Adrenal gland (tissue), 12 donors: ENCODE measurements around the gene MSRB3. TPM values are rescaled to one million over a fixed set of nuclear protein-coding genes. Genes with fewer than 3 reads are reported as not detected.

ENCODE experiments used
- DNase-seq, 7 donors: peaks; one replicate each; pipeline ENCODE4 v3.0.0-alpha.2; 2019 to 2020
- H3K27ac ChIP-seq, 5 donors: fragments of 200-600 bp; sonication (generic) in 4 of 5; 1 replicate in 3 of 5; 2 replicates in 2 of 5; pipeline versions ENCODE4 v1.5.1 to v1.8.0; 2016 to 2020; ENCODE audit warnings: mild to moderate bottlenecking in 1 of 5
- H3K27me3 ChIP-seq: fragments of 200-600 bp; 2 replicates; pipeline ENCODE4 v1.8.0; 2021
- H3K36me3 ChIP-seq, 2 donors: fragments of 200-600 bp; replicated peaks in 1 of 2; 1 replicate in 1 of 2; 2 replicates in 1 of 2; pipeline versions ENCODE4 v1.5.1 to v1.8.0; 2018 to 2022
- H3K4me1 ChIP-seq, 2 donors: fragments of 200-600 bp; replicated peaks in 1 of 2; 1 replicate in 1 of 2; 2 replicates in 1 of 2; pipeline versions ENCODE4 v1.5.1 to v1.8.0; 2018 to 2021
- H3K4me3 ChIP-seq, 4 donors: fragments of 200-600 bp; sonication (generic) in 3 of 4; one replicate each; pipeline ENCODE4 v1.5.1; 2016 to 2018
- H3K9me3 ChIP-seq, 3 donors: fragments of 200-600 bp; sonication (generic) in 1 of 3; replicated peaks in 1 of 3; 1 replicate in 2 of 3; 2 replicates in 1 of 3; pipeline versions ENCODE4 v1.5.1 to v1.8.0; 2016 to 2021
- POLR2A ChIP-seq, 2 donors: fragments of 450-650 bp; IDR thresholded peaks; one replicate each; pipeline ENCODE4 v1.6.1; 2017; ENCODE audit warnings: antibody characterized with exemption in 2 of 2, mild to moderate bottlenecking in 2 of 2, moderate library complexity in 1 of 2
- WGBS, 4 donors: extraction: QIAGEN DNeasy Blood & Tissue Kit in 2 of 4; methylation state at CpG; one replicate each; pipeline versions ENCODE4 v1.1.5 to v1.1.7; 2013 to 2017; 5-methylcytosine and 5-hydroxymethylcytosine counted together
- intact Hi-C, 2 donors: fragments of 100-400 bp; cut with DNase I; formaldehyde crosslinking; loops; one replicate each; pipeline versions ENCODE4 v1.14.1 to v1.15.0; 2022 to 2023
- polyA plus RNA-seq, 3 donors: library from polyadenylated mRNA; stranded (reverse); fragments of 200-250 nt in 2 of 3; fragments of 350-450 nt in 1 of 3; fragmentation: Illumina TruSeq in 1 of 3; extraction: RNeasy Lipid Tissue Mini Kit (QIAGEN cat#74804) in 1 of 3; gene quantifications; one replicate each; pipeline ENCODE4 v1.2.3, GENCODE V29; 2013 to 2014
- total RNA-seq, 9 donors: library from RNA; depleted of rRNA in 4 of 9; stranded (reverse); fragments of >200 nt in 4 of 9; fragments of 120-200 nt in 1 of 9; fragmentation: NEBNext Ultra II Directional in 1 of 9; extraction: Animal tissue kit (Norgen Biotek cat#: 25700) in 1 of 9; gene quantifications; one replicate each; pipeline versions ENCODE4 v1.1.0 to v1.2.4, GENCODE V29; 2013 to 2023
- TF ChIP-seq, protein P1 (sequence below), 6 experiments: fragments of 450-650 bp in 4 of 6; fragments of 200-600 bp in 2 of 6; sonication (generic) in 1 of 6; IDR thresholded peaks; 1 replicate in 5 of 6; 2 replicates in 1 of 6; pipeline versions ENCODE4 v1.5.1 to v1.8.0; 2016 to 2021; ENCODE audit warnings: antibody characterized with exemption in 6 of 6, mild to moderate bottlenecking in 2 of 6, moderate library complexity in 1 of 6
- donor health status: healthy with polysubstance abuse.
- donor health status: Bipolar disorder and iron deficiency.
- donor health status: DM: yes; HTN: yes; CAD: no.
- donor health status: DM: no; HTN: no; CAD: no.
- donor health status: DM: no; HTN: no; CAD: no.
- donor health status: DM: yes; HTN: yes; CAD: no.

MSRB3 gene
- total and polyA plus RNA-seq, 12 donors, result 5.5 to 23.8 (median 9.7) TPM

DNA sequence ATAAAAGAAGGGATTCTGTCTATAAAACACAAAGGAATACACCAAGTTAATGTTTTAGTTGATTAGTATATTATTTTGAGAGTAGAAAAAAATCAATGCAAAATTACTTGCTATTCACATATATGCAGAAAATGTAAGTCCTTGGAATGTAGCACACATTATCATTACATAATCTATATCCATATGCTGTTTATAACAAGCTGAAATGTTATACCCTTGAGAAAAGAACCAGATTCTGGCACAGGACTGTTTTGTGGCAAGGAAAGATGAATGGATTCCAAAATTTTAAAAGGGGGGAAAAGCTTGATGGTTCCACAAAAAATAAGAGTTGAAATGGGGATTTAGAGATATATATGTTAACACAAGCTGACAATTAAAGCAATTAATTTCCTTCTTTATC lies 153.6 kb downstream of the MSRB3 start:
- Histone ChIP-seq H3K27me3 (no peaks in the 10 kb centered on the region), H3K27ac (no peak overlapping the region), H3K36me3 (no peaks in the 10 kb centered on the region), H3K4me3 (no peak overlapping the region), H3K9me3 (no peaks in the 10 kb centered on the region), H3K4me1 (no peaks in the 10 kb centered on the region)
- intact Hi-C loops, result no loop called here
- no peak for DNase-seq
- TF ChIP-seq POLR2A (IDR thresholded peaks at IDR 0.05), result no peak

DNA sequence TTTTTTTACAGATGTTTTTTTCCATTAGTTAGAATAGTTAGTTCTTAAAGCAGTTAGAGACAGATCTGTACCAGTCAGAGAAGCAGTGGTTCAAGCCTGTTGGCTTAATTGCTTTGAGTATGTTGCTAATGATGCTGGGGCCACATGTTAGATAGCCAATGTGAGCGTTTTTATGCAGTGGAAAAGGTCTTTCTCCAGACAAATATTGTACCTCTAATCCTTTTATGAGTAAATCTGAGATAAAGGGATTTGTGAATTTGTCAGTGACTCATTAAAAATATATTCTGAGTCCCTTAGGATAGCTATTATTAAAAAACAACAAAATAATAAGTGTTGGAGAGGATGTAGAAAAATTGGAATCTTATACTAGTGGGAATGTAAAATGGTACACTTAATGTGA lies 154.2 kb downstream of the MSRB3 start:
- H3K4me3 ChIP-seq, result no peak overlapping the region
- no peaks in the 10 kb centered on the region for H3K4me1 ChIP-seq
- H3K27me3 ChIP-seq, result no peaks in the 10 kb centered on the region
- H3K9me3 ChIP-seq, result no peaks in the 10 kb centered on the region
- TF ChIP-seq POLR2A (IDR thresholded peaks at IDR 0.05), result no peak
- TF ChIP-seq, protein P1, sequence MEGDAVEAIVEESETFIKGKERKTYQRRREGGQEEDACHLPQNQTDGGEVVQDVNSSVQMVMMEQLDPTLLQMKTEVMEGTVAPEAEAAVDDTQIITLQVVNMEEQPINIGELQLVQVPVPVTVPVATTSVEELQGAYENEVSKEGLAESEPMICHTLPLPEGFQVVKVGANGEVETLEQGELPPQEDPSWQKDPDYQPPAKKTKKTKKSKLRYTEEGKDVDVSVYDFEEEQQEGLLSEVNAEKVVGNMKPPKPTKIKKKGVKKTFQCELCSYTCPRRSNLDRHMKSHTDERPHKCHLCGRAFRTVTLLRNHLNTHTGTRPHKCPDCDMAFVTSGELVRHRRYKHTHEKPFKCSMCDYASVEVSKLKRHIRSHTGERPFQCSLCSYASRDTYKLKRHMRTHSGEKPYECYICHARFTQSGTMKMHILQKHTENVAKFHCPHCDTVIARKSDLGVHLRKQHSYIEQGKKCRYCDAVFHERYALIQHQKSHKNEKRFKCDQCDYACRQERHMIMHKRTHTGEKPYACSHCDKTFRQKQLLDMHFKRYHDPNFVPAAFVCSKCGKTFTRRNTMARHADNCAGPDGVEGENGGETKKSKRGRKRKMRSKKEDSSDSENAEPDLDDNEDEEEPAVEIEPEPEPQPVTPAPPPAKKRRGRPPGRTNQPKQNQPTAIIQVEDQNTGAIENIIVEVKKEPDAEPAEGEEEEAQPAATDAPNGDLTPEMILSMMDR (IDR thresholded peaks at IDR 0.05), result no peak
- no peaks in the 10 kb centered on the region for H3K36me3 ChIP-seq
- no peak for DNase-seq
- intact Hi-C loops, result no loop called here
- WGBS, 4 donors, result 0 to 43% (median 21%) methylated on average over 1 of the region's 1 CpG
- no peak overlapping the region for H3K27ac ChIP-seq

DNA sequence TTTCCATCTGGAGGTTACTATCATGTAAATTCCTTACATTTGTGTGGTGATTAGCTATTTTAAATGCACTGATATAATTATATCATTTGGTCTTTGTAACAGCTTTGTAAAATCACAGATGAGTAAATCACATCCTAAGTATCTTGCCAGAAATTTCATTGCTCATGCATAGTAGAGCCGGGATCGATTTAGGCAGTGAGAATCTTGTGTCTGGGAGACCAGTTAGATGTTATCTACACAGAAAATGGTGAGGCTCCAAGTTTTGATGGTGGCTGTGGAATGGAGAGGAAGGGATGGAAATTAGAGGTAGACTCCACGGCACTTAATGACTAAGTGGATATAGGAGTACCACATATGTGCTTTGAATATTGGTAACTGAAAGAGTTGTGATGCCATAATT lies 156.3 kb downstream of the MSRB3 start:
- Histone ChIP-seq H3K4me1 (no peaks in the 10 kb centered on the region), H3K27ac (no peak overlapping the region), H3K36me3 (no peaks in the 10 kb centered on the region), H3K4me3 (no peak overlapping the region), H3K9me3 (no peaks in the 10 kb centered on the region), H3K27me3 (no peaks in the 10 kb centered on the region)
- 91 to 94% (median 92%) methylated on average over 3 of the region's 3 CpGs for WGBS, 4 donors
- intact Hi-C loops, result no loop called here
- TF ChIP-seq, protein P1 (IDR thresholded peaks at IDR 0.05), result no peak
- TF ChIP-seq POLR2A (IDR thresholded peaks at IDR 0.05), result no peak
- no peak for DNase-seq

DNA sequence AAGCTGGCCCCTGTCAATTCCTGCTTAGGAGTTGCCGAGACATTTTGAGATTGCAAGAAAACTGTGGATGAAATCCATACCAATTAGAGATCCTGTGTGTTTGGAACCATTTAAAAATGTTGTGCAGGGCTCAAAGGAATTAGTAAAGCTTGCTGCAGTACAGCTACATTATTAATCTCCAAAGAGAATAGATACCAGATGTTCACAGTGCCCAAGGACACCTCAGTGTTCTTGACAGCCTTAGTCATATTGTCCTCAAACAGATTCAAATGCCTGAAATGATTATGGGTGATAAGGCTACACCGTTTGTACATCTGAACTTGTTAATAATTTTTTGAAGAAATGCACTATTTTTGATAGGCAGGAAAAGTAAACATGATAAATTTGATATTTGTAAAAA lies 164.6 kb downstream of the MSRB3 start:
- Histone ChIP-seq H3K27me3 (no peaks in the 10 kb centered on the region), H3K27ac (no peak overlapping the region), H3K9me3 (no peaks in the 10 kb centered on the region), H3K4me3 (no peak overlapping the region), H3K4me1 (no peaks in the 10 kb centered on the region), H3K36me3 (no peaks in the 10 kb centered on the region)
- WGBS, 4 donors, result 27 to 46% (median 35%) methylated on average over 2 of the region's 2 CpGs
- TF ChIP-seq POLR2A (IDR thresholded peaks at IDR 0.05), result no peak
- TF ChIP-seq, protein P1 (IDR thresholded peaks at IDR 0.05), result no peak
- intact Hi-C loops, result no loop called here
- DNase-seq, result peak in 2 of 7 donors; percentile 14 to 16

DNA sequence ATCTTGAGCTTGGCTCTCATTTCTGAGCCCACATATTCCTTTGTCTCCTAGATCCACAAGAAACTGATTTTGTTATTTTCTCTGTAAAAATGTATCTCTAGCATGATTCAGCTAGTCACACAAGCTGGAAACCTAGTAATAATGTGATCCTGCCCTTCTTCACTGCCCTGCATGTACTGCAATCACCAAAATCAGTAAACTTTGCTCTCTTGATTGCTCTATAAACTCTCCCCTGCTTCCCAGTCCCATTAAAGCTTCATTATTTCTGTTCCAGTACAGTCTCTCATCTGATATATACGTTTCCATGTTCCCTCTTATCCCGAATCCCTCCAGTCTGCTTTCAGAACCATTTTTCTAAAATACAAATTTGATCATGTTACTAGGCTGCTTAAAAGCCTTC lies 166.5 kb downstream of the MSRB3 start:
- intact Hi-C loops, result no loop called here
- H3K4me1 ChIP-seq, result no peaks in the 10 kb centered on the region
- no peaks in the 10 kb centered on the region for H3K27me3 ChIP-seq
- H3K4me3 ChIP-seq, result no peak overlapping the region
- no peak overlapping the region for H3K27ac ChIP-seq
- no peak for TF ChIP-seq POLR2A (IDR thresholded peaks at IDR 0.05)
- TF ChIP-seq, protein P1 (IDR thresholded peaks at IDR 0.05), result no peak
- no peaks in the 10 kb centered on the region for H3K9me3 ChIP-seq
- 86 to 95% (median 91%) methylated on average over 2 of the region's 2 CpGs for WGBS, 4 donors
- DNase-seq, result no peak
- H3K36me3 ChIP-seq, result no peaks in the 10 kb centered on the region
